Stimulated activated naive B cell treated with anti-CD40 and anti-IgM and Interleukin-4, amounts not matched to agents 10 μg/mL and 1 μg/mL and 100 μg/mL, for 72 hours (primary cell): ENCODE measurements around the gene UMOD.

Source experiments
- ATAC-seq, 2 donors: fragments of 150-1000 bp; cut with Tn5 transposase; replicated peaks; 2 replicates each; pipeline ENCODE4 v1.10.0; 2021; ENCODE audit warnings: moderate library complexity in 1 of 2
- DNase-seq: peaks from one replicate; pipeline ENCODE4 v3.0.0; 2021
- H3K27ac Mint-ChIP-seq: one replicate; pipeline ENCODE4 v1.8.0; 2022; ENCODE audit warnings: mild to moderate bottlenecking, mixed read lengths
- H3K27me3 Mint-ChIP-seq, 2 donors: one replicate each; pipeline ENCODE4 v1.8.0; 2022; ENCODE audit warnings: mixed read lengths in 2 of 2
- H3K36me3 Mint-ChIP-seq, 2 donors: one replicate each; pipeline ENCODE4 v1.8.0; 2022; ENCODE audit warnings: mixed read lengths in 2 of 2, mild to moderate bottlenecking in 1 of 2
- H3K4me1 Mint-ChIP-seq, 2 donors: one replicate each; pipeline ENCODE4 v1.8.0; 2022; ENCODE audit warnings: mixed read lengths in 2 of 2, mild to moderate bottlenecking in 1 of 2
- H3K4me3 Mint-ChIP-seq, 2 donors: one replicate each; pipeline ENCODE4 v1.8.0; 2022; ENCODE audit warnings: mild to moderate bottlenecking in 2 of 2, mixed read lengths in 2 of 2, moderate library complexity in 1 of 2
- H3K9me3 Mint-ChIP-seq, 2 donors: one replicate each; pipeline ENCODE4 v1.8.0; 2022; ENCODE audit warnings: mixed read lengths in 2 of 2, mild to moderate bottlenecking in 1 of 2

UMOD gene

DNA sequence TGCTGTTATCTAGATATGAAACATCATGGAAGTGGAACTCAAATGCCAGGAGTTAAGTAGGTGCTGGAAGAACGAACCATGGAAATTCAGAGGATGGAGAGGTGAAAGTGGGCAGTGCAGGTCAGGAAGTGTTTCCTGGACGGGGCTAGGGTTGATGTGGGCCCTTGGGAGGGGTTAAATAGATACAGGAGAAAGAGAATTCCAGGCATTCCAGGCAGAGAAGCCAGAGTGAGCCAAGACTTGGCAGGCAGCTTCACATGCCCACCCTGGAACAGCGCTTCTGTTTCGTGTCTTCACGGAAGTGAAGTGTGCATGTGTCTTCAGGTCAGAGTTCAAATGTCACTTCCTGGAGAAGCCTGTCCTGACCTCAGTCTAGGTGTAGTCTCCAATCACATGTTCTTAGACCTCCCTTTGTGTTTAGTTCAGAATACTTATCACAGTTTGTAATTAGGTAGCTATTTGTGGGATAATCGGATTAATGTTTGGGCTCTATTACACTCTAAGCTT, 66.5 kb downstream of the UMOD start:
- no peak for ATAC-seq
- peaks cover 5 to 8% of the 10 kb centered on the region in 2 donors for H3K9me3 Mint-ChIP-seq
- no peak overlapping the region for H3K4me3 Mint-ChIP-seq
- no peak overlapping the region for H3K27ac Mint-ChIP-seq
- DNase-seq: no peak
- no peaks in the 10 kb centered on the region for H3K36me3 Mint-ChIP-seq
- H3K27me3 Mint-ChIP-seq: peaks cover 7 to 11% of the 10 kb centered on the region in 2 donors
- no peaks in the 10 kb centered on the region for H3K4me1 Mint-ChIP-seq
